K562 (cell line): ENCODE data around the gene MEF2D. TPM values are rescaled to one million over a fixed set of nuclear protein-coding genes. Genes with fewer than 3 reads are reported as not detected.

Experiments
- ATAC-seq: fragments of 200-7000 bp; cut with Tn5 transposase; 3 replicates; pipeline ENCODE4 v1.9.1; 2020; ENCODE audit warnings: moderate library complexity
- BruUV-seq: library from RNA; stranded (reverse); fragments of 400-500 nt; replicated peaks from 2 replicates; lab custom pipeline; 2021; lab: Mats Ljungman, UMichigan
- CTCF ChIA-PET: fragments of 300-600 bp; formaldehyde crosslinking; extraction: SDS; loops from one replicate; lab custom pipeline; 2021; ENCODE audit warnings: low intra/inter-chr PET ratio; lab: Yijun Ruan, JAX
- POLR2A ChIA-PET: fragments of 300-600, 350-650 bp; sonication (Branson Sonifier 250); formaldehyde crosslinking; extraction: SDS; loops from one replicate; lab custom pipeline; 2021; ENCODE audit warnings: antibody characterized with exemption, inconsistent platforms; lab: Yijun Ruan, JAX
- DNase-seq, 4 experiments: peaks; one replicate each; pipeline versions ENCODE4 v3.0.0 to v3.0.0-alpha.2; 2011 to 2018; ENCODE audit warnings: low spot score in 3 of 4, mixed read lengths in 3 of 4; ENCODE audit errors: extremely low read depth in 1 of 4
- FAIRE-seq: peaks from 2 replicates; lab custom pipeline; 2011; peaks lifted over from hg19 to GRCh38; lab: Jason Lieb, UNC
- H2AFZ ChIP-seq: 2 replicates; pipeline ENCODE4 v1.6.0; 2011; ENCODE audit warnings: low read depth, low read length, control low read depth, inconsistent platforms
- H3K27ac ChIP-seq: fragments of 200-600 bp; 3 replicates; pipeline ENCODE4 v1.8.0; 2011; ENCODE audit warnings: low read depth, mild to moderate bottlenecking, control low read depth, inconsistent platforms, low read length, moderate library complexity, mixed read lengths; ENCODE audit errors: extremely low read depth
- H3K27me3 ChIP-seq, 2 experiments: fragments of 300-600 bp in 1 of 2; 2 replicates in 1 of 2; 3 replicates in 1 of 2; pipeline versions ENCODE4 v1.6.0 to v1.8.0; 2011; ENCODE audit warnings: inconsistent platforms in 2 of 2, low read length in 2 of 2, mild to moderate bottlenecking in 1 of 2, mixed read lengths in 1 of 2, moderate library complexity in 1 of 2; ENCODE audit not compliant: control insufficient read depth in 2 of 2, insufficient read depth in 2 of 2
- H3K36me3 ChIP-seq: fragments of 300-600 bp; 3 replicates; pipeline ENCODE4 v1.8.0; 2011; ENCODE audit warnings: mild to moderate bottlenecking, low read length, inconsistent platforms; ENCODE audit not compliant: control insufficient read depth, insufficient read depth
- H3K4me1 ChIP-seq, 2 experiments: fragments of 200-600 bp in 1 of 2; replicated peaks in 1 of 2; 2 replicates in 1 of 2; 3 replicates in 1 of 2; pipeline versions ENCODE4 v1.5.1 to v1.8.0; 2011; ENCODE audit warnings: inconsistent platforms in 2 of 2, low read length in 2 of 2, mild to moderate bottlenecking in 1 of 2, mixed read lengths in 1 of 2, moderate library complexity in 1 of 2; ENCODE audit not compliant: control insufficient read depth in 2 of 2, insufficient read depth in 2 of 2
- H3K4me2 ChIP-seq: 2 replicates; pipeline ENCODE4 v1.6.1; 2011; ENCODE audit warnings: low read length, control low read depth, inconsistent platforms, mixed read lengths; ENCODE audit not compliant: insufficient read depth
- H3K4me3 ChIP-seq: fragments of 200-600 bp; sonication (generic), shearing (Covaris generic); 2 replicates; pipeline ENCODE4 v1.5.1; 2016; ENCODE audit warnings: control low read depth, inconsistent platforms
- H3K79me2 ChIP-seq: fragments of 200-600 bp; 3 replicates; pipeline ENCODE4 v1.8.0; 2011; ENCODE audit warnings: low read length, inconsistent platforms; ENCODE audit not compliant: control insufficient read depth, insufficient read depth
- H3K9ac ChIP-seq, 2 experiments: 2 replicates each; pipeline versions ENCODE4 v1.6.0 to v1.6.1; 2011; ENCODE audit warnings: low read depth in 2 of 2, low read length in 2 of 2, control low read depth in 1 of 2, inconsistent platforms in 1 of 2, mild to moderate bottlenecking in 1 of 2, mixed read lengths in 1 of 2; ENCODE audit not compliant: insufficient read depth in 1 of 2
- H3K9me1 ChIP-seq: one replicate; pipeline ENCODE4 v1.6.0; 2011; ENCODE audit warnings: inconsistent platforms, mild to moderate bottlenecking, low read length, moderate library complexity; ENCODE audit not compliant: control insufficient read depth, insufficient read depth
- H3K9me3 ChIP-seq: replicated peaks from 2 replicates; pipeline ENCODE4 v1.5.1; 2011; ENCODE audit warnings: low read depth, low read length, inconsistent platforms; ENCODE audit not compliant: control insufficient read depth, insufficient read depth
- H4K20me1 ChIP-seq: replicated peaks from 2 replicates; pipeline ENCODE4 v1.6.1; 2011; ENCODE audit warnings: low read length, inconsistent platforms, mixed read lengths; ENCODE audit not compliant: control insufficient read depth, insufficient read depth
- FOXA3 ChIP-seq, 2 experiments: fragments of 450-650 bp in 1 of 2; sonication (generic) in 1 of 2; formaldehyde crosslinking; IDR thresholded peaks in 1 of 2; conservative IDR thresholded peaks in 1 of 2; 2 replicates each; pipeline versions ENCODE4 v1.4.0 to v1.8.0; 2020 to 2022; ENCODE audit warnings: mild to moderate bottlenecking in 2 of 2, missing genetic modification reagents in 1 of 2
- POLR2AphosphoS2 ChIP-seq: IDR thresholded peaks from 2 replicates; pipeline ENCODE4 v1.6.1; 2012; ENCODE audit warnings: low read length, improper control_type of control experiment
- RBFOX2 ChIP-seq: fragments of 200-400 bp; formaldehyde crosslinking; IDR thresholded peaks from 2 replicates; pipeline ENCODE4 v1.6.1; 2017; ENCODE audit warnings: low read depth, mild to moderate bottlenecking, low read length, moderate library complexity
- RHOXF2B ChIP-seq: fragments of 250-450 bp; sonication (Bioruptor Pico); conservative IDR thresholded peaks from 2 replicates; pipeline ENCODE4 v1.5.1; 2021
- TRIM28 ChIP-seq: fragments of 450-650 bp; IDR thresholded peaks from 2 replicates; pipeline ENCODE4 v1.6.1; 2017
- ZNF280B ChIP-seq: fragments of 250-450 bp; sonication (Bioruptor Pico); IDR thresholded peaks from 2 replicates; pipeline ENCODE4 v1.5.1; 2021; ENCODE audit warnings: mild to moderate bottlenecking
- ZNF395 ChIP-seq: fragments of 200-800 bp; sonication (Bioruptor generic); IDR thresholded peaks from 2 replicates; pipeline ENCODE4 v1.6.1; 2017; ENCODE audit warnings: missing genetic modification characterization, missing compliant biosample characterization
- ZSCAN32 ChIP-seq: fragments of 450-650 bp; formaldehyde crosslinking; IDR thresholded peaks from 2 replicates; pipeline ENCODE4 v1.4.0; 2020; ENCODE audit warnings: mild to moderate bottlenecking, moderate library complexity
- WGBS: fragments of 100-300 bp; shearing (Covaris generic); methylation state at CpG from one replicate; pipeline ENCODE4 v1.1.6; 2016; ENCODE audit warnings: low coverage, mixed read lengths; ENCODE audit not compliant: insufficient coverage; ENCODE audit errors: missing lambda C conversion rate; 5-methylcytosine and 5-hydroxymethylcytosine counted together
- in situ Hi-C: fragments of 300-500 bp; cut with MboI; formaldehyde crosslinking; loops from 4 replicates; pipeline ENCODE4 v1.15.0; 2018; ENCODE audit warnings: inconsistent platforms, mixed read lengths
- intact Hi-C: fragments of 100-400 bp; cut with micrococcal nuclease; formaldehyde crosslinking; loops from 2 replicates; pipeline ENCODE4 v1.14.2; 2022
- polyA plus RNA-seq, 8 experiments: library from polyadenylated mRNA; depleted of rRNA in 4 of 8; stranded (reverse) in 5 of 8; unstranded in 3 of 8; fragments of >200 nt; fragmentation: Nextera tagmentation in 2 of 8; fragmentation: Illumina TruSeq in 1 of 8; extraction: Ambion mirVana in 2 of 8; extraction: Trizol in 1 of 8; gene quantifications; 2 replicates each; pipeline versions ENCODE4 v1.2.1 to v1.2.3, GENCODE V29; 2011 to 2014; ENCODE audit warnings: inconsistent platforms in 1 of 8, missing spikeins in 1 of 8
- total RNA-seq, 7 experiments: library from RNA; depleted of rRNA in 6 of 7; stranded (reverse); fragments of >200 nt in 6 of 7; fragmentation: Illumina TruSeq in 2 of 7; extraction: Trizol in 2 of 7; gene quantifications; 2 replicates each; pipeline versions ENCODE4 v1.2.1 to v1.2.3, GENCODE V29; 2011 to 2021; ENCODE audit warnings: low replicate concordance in 1 of 7

Gene MEF2D
- total and polyA plus RNA-seq, 9 of the 15 experiments (the other 6 are each of a cell fraction or from before 2014, with no cell fraction given), result 0.10 to 19.5 (median 2.6) TPM

GRCh38 chr1:156532374-156532773, 31.8 kb upstream of the MEF2D start (continued):
- TF ChIP-seq FOXA3 (CRISPR knock-in tag; conservative IDR thresholded peaks at IDR 0.05 in 1 of 2, IDR thresholded peaks at IDR 0.05 in 1 of 2) (no peak), TRIM28 (no peak), ZNF280B (CRISPR knock-in tag) (no peak), ZSCAN32 (CRISPR knock-in tag) (no peak), ZNF395 (CRISPR knock-in tag) (no peak)

GRCh38 chr1:156530006-156530405, 29.4 kb upstream of the MEF2D start:
- BruUV-seq, result no TSS peak

More at GRCh38 chr1:156530006-156530405, 29.4 kb upstream of the MEF2D start:
- in situ Hi-C loops, result no loop called here
- H4K20me1 ChIP-seq, result no peaks in the 10 kb centered on the region
- POLR2A ChIA-PET, result no interaction called here
- no peaks in the 10 kb centered on the region for H3K27me3 ChIP-seq
- CTCF ChIA-PET, result no interaction called here
- no peak overlapping the region for H3K27ac ChIP-seq
- peaks cover 9 to 10% of the 10 kb centered on the region in 2 experiments for H3K4me1 ChIP-seq
- FAIRE-seq (no peak), ATAC-seq (no peak), DNase-seq (no peak)
- H3K9me1 ChIP-seq, result no peaks in the 10 kb centered on the region
- 88% methylated on average over 9 of the region's 18 CpGs for WGBS
- TF ChIP-seq POLR2AphosphoS2 (no peak), RBFOX2 (0 out of 2 replicates have a peak, but pooled peaks have one; percentile 17), RHOXF2B (no peak)
- no peak overlapping the region for H3K4me3 ChIP-seq
- no peaks in the 10 kb centered on the region for H3K9me3 ChIP-seq
- peaks cover 63% of the 10 kb centered on the region; the same call in 2 of the 3 replicates for H3K36me3 ChIP-seq
- intact Hi-C loops, result no loop called here
- no peak overlapping the region for H2AFZ ChIP-seq
- H3K9ac ChIP-seq, result peak overlapping the region in 1 of 2 experiments; percentile 39; a peak in 1 of 4 replicates
- no peak overlapping the region for H3K4me2 ChIP-seq
- no peaks in the 10 kb centered on the region for H3K79me2 ChIP-seq
